Peyer's patch (tissue), 4 donors: ENCODE measurements around the gene ASPHD2. TPM values are rescaled to one million over a fixed set of nuclear protein-coding genes. Genes with fewer than 3 reads are reported as not detected.

Source experiments
- DNase-seq, 3 donors: peaks; one replicate each; pipeline ENCODE4 v3.0.0-alpha.2; 2017 to 2019
- H3K27ac ChIP-seq, 4 donors: fragments of 200-600 bp; sonication (generic); one replicate each; pipeline ENCODE4 v1.5.1; 2016 to 2019
- H3K27me3 ChIP-seq, 2 donors: fragments of 200-600 bp; sonication (generic); one replicate each; pipeline ENCODE4 v1.5.1; 2019
- H3K36me3 ChIP-seq, 3 donors: fragments of 200-600 bp; sonication (generic); one replicate each; pipeline ENCODE4 v1.5.1; 2016 to 2019
- H3K4me1 ChIP-seq, 4 donors: fragments of 200-600 bp; sonication (generic); one replicate each; pipeline ENCODE4 v1.5.1; 2016 to 2019
- H3K4me3 ChIP-seq, 4 donors: fragments of 200-600 bp; sonication (generic); 1 replicate in 3 of 4; 2 replicates in 1 of 4; pipeline ENCODE4 v1.5.1; 2016 to 2019; ENCODE audit warnings: mild to moderate bottlenecking in 1 of 4
- H3K9me3 ChIP-seq, 4 donors: fragments of 200-600 bp; sonication (generic); one replicate each; pipeline ENCODE4 v1.5.1; 2016 to 2019; ENCODE audit warnings: mild to moderate bottlenecking in 1 of 4
- CTCF ChIP-seq, 6 experiments: fragments of 450-650 bp in 4 of 6; fragments of 200-600 bp in 2 of 6; sonication (generic) in 1 of 6; IDR thresholded peaks; one replicate each; pipeline ENCODE4 v1.5.1; 2017 to 2019; ENCODE audit warnings: antibody characterized with exemption in 6 of 6, mild to moderate bottlenecking in 3 of 6, moderate library complexity in 1 of 6
- POLR2A ChIP-seq, 2 donors: fragments of 450-650 bp; IDR thresholded peaks; one replicate each; pipeline ENCODE4 v1.5.1; 2017; ENCODE audit warnings: antibody characterized with exemption in 2 of 2, mild to moderate bottlenecking in 2 of 2, moderate library complexity in 2 of 2
- total RNA-seq, 4 donors: library from RNA; depleted of rRNA; stranded (reverse); fragments of >200 nt; gene quantifications; one replicate each; pipeline ENCODE4 v1.1.0, GENCODE V29; 2016

ASPHD2 gene
- total RNA-seq, 4 donors from 2014 or later, result 0.95 to 6.6 (median 1.4) TPM

DNA sequence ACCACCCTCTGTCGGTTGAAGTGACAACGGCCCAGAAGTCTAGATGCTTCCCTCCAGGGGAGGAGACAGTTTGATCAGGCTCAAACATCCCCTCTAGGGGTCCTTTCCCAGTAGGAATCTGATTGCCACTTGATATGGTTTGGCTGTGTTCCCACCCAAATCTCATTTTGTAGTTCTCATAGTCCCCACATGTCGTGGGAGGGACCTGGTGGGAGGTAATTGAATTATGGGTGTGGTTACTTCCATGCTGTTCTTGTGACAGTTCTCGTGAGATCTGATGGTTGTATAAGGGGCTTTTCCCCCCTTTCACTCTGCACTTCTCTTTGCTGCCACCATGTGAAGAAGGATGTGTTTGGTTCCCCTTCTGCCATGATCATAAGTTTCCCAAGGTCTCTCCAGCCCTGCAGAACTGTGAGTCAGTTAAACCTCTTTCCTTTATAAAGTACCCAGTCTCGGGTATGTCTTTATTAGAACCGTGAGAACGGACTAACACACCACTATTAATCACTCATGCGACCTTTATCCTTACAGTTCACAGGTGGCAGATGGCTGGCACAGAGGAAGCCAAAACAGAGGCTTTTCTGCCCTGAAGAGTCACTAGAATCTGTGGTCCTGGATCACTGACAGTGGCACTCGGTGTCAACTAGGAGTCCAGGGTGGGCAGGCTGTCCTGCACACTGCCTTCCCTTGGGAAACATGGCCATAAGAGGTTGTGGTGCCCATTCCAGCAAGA lies 21.6 kb downstream of the ASPHD2 start:
- no peaks in the 10 kb centered on the region for H3K9me3 ChIP-seq
- H3K36me3 ChIP-seq, result peaks cover 0 to 35% (median 0%) of the 10 kb centered on the region in 3 donors
- DNase-seq, result no peak
- H3K4me3 ChIP-seq, result no peak overlapping the region
- H3K27me3 ChIP-seq, result no peaks in the 10 kb centered on the region
- H3K27ac ChIP-seq, result no peak overlapping the region
- TF ChIP-seq POLR2A (IDR thresholded peaks at IDR 0.05), result no peak
- no peak for TF ChIP-seq CTCF (IDR thresholded peaks at IDR 0.05)
- H3K4me1 ChIP-seq, result no peaks in the 10 kb centered on the region

DNA sequence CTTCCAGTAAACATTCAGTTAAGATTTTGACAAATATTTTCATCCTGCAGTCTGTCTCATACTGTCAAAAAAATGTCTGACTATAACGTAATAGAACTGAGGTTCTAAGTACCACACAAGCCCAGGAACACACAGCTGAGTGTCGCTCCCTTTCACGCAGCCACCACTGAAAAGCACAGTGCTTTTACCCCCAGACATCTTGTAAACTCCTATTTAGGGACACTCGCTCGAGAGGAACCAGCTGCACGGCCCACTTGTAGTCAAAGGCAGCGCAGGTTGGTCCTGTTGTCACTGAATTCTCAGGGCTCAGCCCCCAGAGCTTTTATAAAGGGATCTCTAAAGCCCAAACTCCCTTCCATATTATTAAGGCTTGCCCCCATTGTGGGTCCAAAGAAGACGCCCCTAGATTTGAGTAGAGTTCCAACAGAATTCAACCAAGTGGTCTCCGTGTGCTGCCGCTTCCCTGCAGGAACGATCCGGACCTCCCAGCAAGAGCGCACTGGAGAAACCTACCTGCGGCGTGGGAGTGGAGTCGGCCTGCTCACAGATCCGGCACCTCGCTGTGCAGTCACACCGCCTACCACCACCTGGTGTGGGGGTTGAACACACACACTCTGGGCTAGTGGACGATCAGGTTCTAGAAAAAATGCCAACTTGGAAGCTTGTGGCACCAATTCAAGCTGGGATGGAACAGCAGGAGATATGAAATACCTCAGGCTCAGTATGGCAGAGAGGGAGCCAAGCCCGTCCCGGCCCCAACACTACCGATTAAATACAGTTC lies 23.4 kb downstream of the ASPHD2 start:
- H3K27me3 ChIP-seq, result no peaks in the 10 kb centered on the region
- H3K4me3 ChIP-seq, result no peak overlapping the region
- H3K27ac ChIP-seq, result no peak overlapping the region
- no peaks in the 10 kb centered on the region for H3K4me1 ChIP-seq
- DNase-seq, result no peak
- H3K36me3 ChIP-seq, result peaks cover 0 to 50% (median 0%) of the 10 kb centered on the region in 3 donors
- H3K9me3 ChIP-seq, result no peaks in the 10 kb centered on the region
- TF ChIP-seq POLR2A (IDR thresholded peaks at IDR 0.05) (no peak), CTCF (IDR thresholded peaks at IDR 0.05) (no peak)

DNA sequence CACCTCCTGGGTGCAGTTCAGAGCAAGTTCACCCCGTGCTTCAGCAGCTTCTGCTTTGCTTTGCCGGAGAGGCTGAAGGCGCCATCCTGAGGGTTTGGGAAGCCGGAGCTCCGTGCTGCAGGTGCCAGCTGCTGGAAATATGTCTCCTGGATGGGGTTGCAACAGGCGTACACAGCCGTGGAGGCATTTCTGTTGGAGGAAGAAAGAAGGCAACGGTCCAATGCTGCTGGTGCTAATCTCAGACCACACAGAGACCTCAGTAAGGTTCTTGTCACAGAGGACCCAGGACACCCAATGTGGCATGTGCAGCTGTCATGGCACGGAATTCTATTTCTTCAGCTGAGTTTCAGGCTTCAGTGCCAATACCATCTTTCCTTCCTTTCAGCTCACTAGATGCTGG lies 24.2 kb downstream of the ASPHD2 start:
- Histone ChIP-seq H3K27ac (no peak overlapping the region), H3K4me3 (no peak overlapping the region), H3K27me3 (no peaks in the 10 kb centered on the region), H3K9me3 (no peaks in the 10 kb centered on the region), H3K4me1 (no peaks in the 10 kb centered on the region), H3K36me3 (peaks cover 0 to 58% (median 0%) of the 10 kb centered on the region in 3 donors)
- DNase-seq, result no peak
- no peak for TF ChIP-seq POLR2A (IDR thresholded peaks at IDR 0.05)
- no peak for TF ChIP-seq CTCF (IDR thresholded peaks at IDR 0.05)

DNA sequence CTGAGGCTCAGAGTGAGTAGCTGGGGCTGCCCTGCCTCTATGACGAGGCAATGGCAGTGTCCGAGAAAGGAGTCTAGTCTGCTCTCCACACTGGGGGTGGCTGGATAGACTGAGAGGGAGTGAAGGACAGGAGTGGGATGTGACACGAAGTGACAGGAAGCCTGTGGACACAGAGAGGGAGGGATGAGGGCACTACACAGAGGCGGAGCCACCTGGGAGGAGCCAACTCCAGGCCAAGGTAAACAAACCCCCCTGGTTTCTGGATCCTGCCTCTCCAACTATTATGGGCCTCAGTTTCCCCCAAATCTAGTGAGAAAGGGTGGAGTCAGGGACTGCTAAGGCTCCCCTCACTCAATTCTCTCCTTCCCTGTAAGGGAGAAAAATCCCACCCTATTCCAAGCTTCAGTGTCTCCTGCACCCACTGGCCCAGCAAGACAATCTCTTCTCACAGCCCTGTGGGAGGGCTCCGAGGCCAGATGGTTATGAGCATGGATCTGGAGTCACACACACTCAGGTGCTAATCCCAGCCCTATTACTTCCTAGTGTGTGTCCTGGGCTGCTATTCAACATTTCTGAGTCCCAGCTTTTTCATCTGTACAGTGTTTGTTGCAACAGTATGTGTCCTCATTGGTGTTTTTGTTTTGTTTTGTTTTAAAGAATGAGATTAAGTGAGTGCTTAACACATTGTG lies 24.9 kb downstream of the ASPHD2 start:
- Histone ChIP-seq H3K27me3 (no peaks in the 10 kb centered on the region), H3K4me1 (no peaks in the 10 kb centered on the region), H3K27ac (no peak overlapping the region), H3K36me3 (peaks cover 0 to 64% (median 0%) of the 10 kb centered on the region in 3 donors), H3K4me3 (no peak overlapping the region), H3K9me3 (no peaks in the 10 kb centered on the region)
- no peak for DNase-seq
- TF ChIP-seq POLR2A (IDR thresholded peaks at IDR 0.05) (no peak), CTCF (IDR thresholded peaks at IDR 0.05) (no peak)

GRCh38 chr22:26457661-26458272 lies 28.7 kb downstream of the ASPHD2 start:
- TF ChIP-seq POLR2A (IDR thresholded peaks at IDR 0.05) (no peak), CTCF (IDR thresholded peaks at IDR 0.05) (no peak)
- Histone ChIP-seq H3K4me3 (no peak overlapping the region), H3K4me1 (peaks cover 0 to 3% (median 0%) of the 10 kb centered on the region in 4 donors), H3K27me3 (no peaks in the 10 kb centered on the region), H3K9me3 (no peaks in the 10 kb centered on the region), H3K36me3 (peaks cover 0 to 58% (median 0%) of the 10 kb centered on the region in 3 donors), H3K27ac (no peak overlapping the region)
- no peak for DNase-seq
